Activated naive CD8-positive, alpha-beta T cell (primary cell): Measurements from ENCODE around the gene AGAP1.

ENCODE experiments used
- H3K27ac Mint-ChIP-seq: one replicate; pipeline ENCODE4 v1.8.0; 2021; ENCODE audit warnings: mixed read lengths
- H3K27me3 Mint-ChIP-seq: one replicate; pipeline ENCODE4 v1.8.0; 2021; ENCODE audit warnings: mixed read lengths
- H3K36me3 Mint-ChIP-seq: one replicate; pipeline ENCODE4 v1.8.0; 2021; ENCODE audit warnings: mixed read lengths
- H3K4me1 Mint-ChIP-seq: one replicate; pipeline ENCODE4 v1.8.0; 2021; ENCODE audit warnings: low read depth, mixed read lengths
- H3K4me3 Mint-ChIP-seq: one replicate; pipeline ENCODE4 v1.8.0; 2021; ENCODE audit warnings: mild to moderate bottlenecking, mixed read lengths
- H3K9me3 Mint-ChIP-seq: one replicate; pipeline ENCODE4 v1.8.0; 2021; ENCODE audit warnings: low read depth, mixed read lengths

The AGAP1 gene

GRCh38 chr2:235498541-235498940 is 4.7 kb downstream of the AGAP1 start:
- H3K36me3 Mint-ChIP-seq = no peaks in the 10 kb centered on the region
- H3K9me3 Mint-ChIP-seq = no peaks in the 10 kb centered on the region
- H3K4me3 Mint-ChIP-seq = no peak overlapping the region
- peaks cover 30% of the 10 kb centered on the region for H3K4me1 Mint-ChIP-seq
- H3K27ac Mint-ChIP-seq = no peak overlapping the region
- H3K27me3 Mint-ChIP-seq = peaks cover 18% of the 10 kb centered on the region

DNA sequence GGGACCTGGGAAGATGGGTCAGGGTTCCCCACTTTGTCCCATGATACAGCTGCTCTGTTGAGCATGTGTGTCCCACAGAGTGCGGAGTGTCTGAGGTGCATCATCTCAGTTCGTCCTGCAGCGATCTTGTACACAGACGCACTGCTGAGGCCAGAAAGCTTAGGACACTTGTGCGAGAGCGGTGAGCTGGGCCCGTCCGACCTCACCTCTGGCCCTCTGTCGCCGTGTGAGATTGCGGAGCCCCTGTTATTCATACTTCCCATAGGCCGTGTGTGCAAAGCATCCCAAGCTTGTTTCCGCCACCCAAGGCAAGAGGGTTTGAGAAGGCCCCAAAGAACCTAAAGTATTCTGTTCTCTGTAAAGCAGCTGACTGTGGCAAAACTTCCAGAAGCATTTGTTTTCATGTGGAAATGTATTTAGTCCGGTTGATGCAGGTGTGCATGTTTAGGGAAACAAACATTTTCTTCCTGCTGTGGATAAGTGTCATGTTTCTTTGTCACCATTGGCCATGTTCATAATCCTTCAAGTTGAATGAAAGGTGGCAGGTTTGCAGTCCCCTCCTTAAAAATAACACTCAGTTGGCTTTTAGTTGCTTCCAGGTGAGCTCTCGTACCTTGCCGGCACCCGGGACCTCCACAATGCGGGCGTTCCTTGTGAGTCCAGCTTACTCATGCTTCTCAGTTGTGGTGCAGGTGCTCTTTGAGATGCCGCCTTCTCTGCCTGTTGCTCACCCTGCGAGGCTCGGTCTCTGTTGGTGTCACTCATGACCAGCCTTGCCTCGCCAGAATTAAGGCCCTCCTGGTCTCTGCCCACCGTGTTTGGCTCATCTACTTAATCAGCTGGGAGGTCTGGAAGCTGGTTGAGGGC is 5.3 kb downstream of the AGAP1 start:
- H3K27me3 Mint-ChIP-seq = peaks cover 18% of the 10 kb centered on the region
- H3K4me1 Mint-ChIP-seq = peaks cover 30% of the 10 kb centered on the region
- H3K27ac Mint-ChIP-seq = no peak overlapping the region
- H3K4me3 Mint-ChIP-seq = no peak overlapping the region
- H3K9me3 Mint-ChIP-seq = no peaks in the 10 kb centered on the region
- no peaks in the 10 kb centered on the region for H3K36me3 Mint-ChIP-seq

GRCh38 chr2:235500110-235500760 is 6.4 kb downstream of the AGAP1 start:
- Mint-ChIP-seq H3K9me3 (no peaks in the 10 kb centered on the region), H3K36me3 (no peaks in the 10 kb centered on the region), H3K4me3 (no peak overlapping the region), H3K27ac (no peak overlapping the region), H3K4me1 (peaks cover 28% of the 10 kb centered on the region), H3K27me3 (peaks cover 18% of the 10 kb centered on the region)

- Mint-ChIP-seq H3K9me3 (no peaks in the 10 kb centered on the region), H3K27me3 (peaks cover 19% of the 10 kb centered on the region), H3K36me3 (no peaks in the 10 kb centered on the region), H3K4me1 (peaks cover 23% of the 10 kb centered on the region), H3K4me3 (peak overlapping the region; percentile 69), H3K27ac (no peak overlapping the region)
Observed at GRCh38 chr2:235500761-235501672, 7.2 kb downstream of the AGAP1 start.

DNA sequence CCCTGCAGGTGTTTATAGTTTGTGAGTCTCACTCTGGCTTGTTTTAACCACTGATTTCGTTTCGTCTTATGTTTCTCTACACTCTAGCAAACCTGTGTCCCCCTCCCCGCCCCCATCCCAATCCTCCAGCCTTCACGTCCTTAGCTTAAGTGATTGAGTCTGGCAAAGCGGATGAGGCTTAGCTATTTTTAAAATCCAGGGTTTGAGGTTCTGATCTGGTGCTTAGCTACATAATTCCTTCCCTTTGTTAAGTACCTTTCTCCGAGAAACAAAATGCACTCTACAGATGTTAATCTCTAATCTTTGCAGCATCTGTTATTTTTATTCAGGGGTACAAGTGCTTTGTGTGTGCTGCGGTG is 7.8 kb downstream of the AGAP1 start:
- Mint-ChIP-seq H3K4me3 (peak overlapping the region; percentile 69), H3K27me3 (peaks cover 19% of the 10 kb centered on the region), H3K27ac (no peak overlapping the region), H3K4me1 (peaks cover 22% of the 10 kb centered on the region), H3K36me3 (no peaks in the 10 kb centered on the region), H3K9me3 (no peaks in the 10 kb centered on the region)

- Mint-ChIP-seq H3K4me3 (no peak overlapping the region), H3K9me3 (no peaks in the 10 kb centered on the region), H3K27me3 (peaks cover 23% of the 10 kb centered on the region), H3K4me1 (peaks cover 21% of the 10 kb centered on the region), H3K36me3 (no peaks in the 10 kb centered on the region), H3K27ac (no peak overlapping the region)
Observed at GRCh38 chr2:235502336-235502735, 8.5 kb downstream of the AGAP1 start.

DNA sequence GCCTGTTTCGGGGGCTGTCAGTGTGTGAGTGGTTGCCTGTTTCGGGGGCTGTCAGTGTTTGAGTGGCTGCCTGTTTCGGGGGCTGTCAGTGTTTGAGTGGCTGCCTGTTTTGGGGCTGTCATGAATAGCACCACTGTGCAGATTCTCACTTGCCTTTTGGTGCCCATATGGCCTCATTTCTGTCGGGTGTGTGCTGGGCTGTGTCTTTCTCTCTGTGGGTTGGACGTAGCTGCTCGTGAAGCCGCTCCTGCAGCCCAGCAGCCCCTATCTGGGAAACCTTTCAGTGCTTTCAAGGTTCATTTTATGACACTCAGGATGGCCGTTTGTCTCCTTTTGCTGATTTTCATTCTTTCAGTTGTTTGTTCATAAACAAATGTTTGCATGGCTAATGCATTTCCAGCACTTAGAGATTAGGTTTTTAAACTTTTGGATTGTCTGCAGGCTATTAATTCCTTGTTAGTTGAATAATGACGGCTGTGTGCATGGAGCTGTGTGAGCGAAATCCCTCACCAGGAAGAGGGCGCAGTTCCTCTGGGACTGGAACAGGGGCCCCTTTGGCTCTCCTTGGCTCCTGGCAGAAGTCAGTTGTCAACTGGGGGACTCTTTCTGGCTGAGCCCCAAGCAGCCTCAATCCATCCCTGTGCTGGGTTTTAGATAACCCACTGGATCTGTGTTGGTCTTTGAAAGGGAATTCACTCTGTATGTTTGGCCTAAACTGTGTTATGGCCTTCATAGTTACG is 10.8 kb downstream of the AGAP1 start:
- Mint-ChIP-seq H3K36me3 (no peaks in the 10 kb centered on the region), H3K4me1 (peaks cover 21% of the 10 kb centered on the region), H3K27me3 (peaks cover 24% of the 10 kb centered on the region), H3K4me3 (no peak overlapping the region), H3K9me3 (peaks cover 3% of the 10 kb centered on the region), H3K27ac (no peak overlapping the region)

DNA sequence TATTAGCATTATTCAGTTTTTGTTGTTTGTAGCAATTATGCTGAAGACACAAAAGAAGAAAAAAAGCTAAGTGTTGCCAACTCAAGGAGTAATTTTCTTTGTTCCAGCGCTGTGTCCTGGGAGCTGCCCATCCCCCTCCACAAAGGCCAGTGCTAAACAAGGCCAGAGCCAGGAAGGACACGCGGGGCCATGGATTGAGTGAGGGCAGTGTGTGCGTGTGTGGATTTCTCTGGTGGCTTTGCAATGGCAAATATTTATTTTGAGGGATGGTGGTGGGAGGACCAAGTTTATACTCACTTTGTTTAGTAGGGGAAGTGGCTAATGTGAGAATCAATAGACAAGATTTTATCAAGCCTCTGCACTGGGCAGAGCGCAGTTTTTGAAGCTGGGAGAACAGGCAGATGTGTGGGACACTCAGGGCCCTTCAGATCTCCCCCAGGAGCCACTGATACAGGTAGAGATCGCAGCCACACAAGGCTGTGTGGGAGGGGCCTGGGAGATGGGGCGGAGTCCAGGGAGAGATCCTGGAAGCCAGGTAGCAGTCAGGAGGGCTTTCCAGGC is 11.4 kb downstream of the AGAP1 start:
- H3K27me3 Mint-ChIP-seq = peaks cover 19% of the 10 kb centered on the region
- H3K36me3 Mint-ChIP-seq = no peaks in the 10 kb centered on the region
- no peak overlapping the region for H3K4me3 Mint-ChIP-seq
- peaks cover 3% of the 10 kb centered on the region for H3K9me3 Mint-ChIP-seq
- no peak overlapping the region for H3K27ac Mint-ChIP-seq
- H3K4me1 Mint-ChIP-seq = peaks cover 21% of the 10 kb centered on the region

DNA sequence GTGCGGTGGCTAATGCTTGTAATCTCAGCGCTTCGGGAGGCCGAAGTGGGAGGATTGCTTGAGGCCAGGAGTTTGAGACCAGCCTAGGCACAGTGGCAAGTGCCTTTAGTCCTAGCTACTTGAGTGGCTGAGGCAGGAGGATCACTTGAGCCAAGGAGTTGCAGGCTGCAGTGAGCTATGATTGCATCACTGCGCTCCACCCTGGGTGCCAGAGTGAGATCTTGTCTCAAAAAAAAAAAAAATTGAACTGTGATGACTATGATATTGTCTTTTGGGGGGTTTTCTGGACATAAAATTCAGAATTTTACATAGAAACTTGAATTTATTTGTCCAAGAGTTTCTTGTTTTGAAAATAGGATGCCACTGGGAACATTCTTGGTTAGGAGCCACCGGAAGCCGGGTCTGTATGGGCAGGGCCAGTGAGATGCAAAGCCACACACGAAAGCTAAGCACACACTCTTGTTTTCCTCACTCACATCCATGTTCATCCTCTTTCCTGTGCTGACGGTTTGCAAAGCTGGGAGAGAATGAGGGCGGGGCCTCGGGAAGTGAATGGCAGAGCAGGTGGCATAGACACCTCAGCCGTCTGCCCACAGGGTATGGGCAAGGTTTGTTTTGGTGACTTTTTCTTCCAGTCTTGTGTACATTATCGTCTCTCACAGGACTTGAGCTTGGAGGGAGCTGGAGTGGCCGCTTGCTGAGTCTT is 12.6 kb downstream of the AGAP1 start:
- H3K4me3 Mint-ChIP-seq = no peak overlapping the region
- H3K27ac Mint-ChIP-seq = no peak overlapping the region
- no peaks in the 10 kb centered on the region for H3K36me3 Mint-ChIP-seq
- H3K27me3 Mint-ChIP-seq = peaks cover 14% of the 10 kb centered on the region
- peaks cover 3% of the 10 kb centered on the region for H3K9me3 Mint-ChIP-seq
- H3K4me1 Mint-ChIP-seq = peaks cover 14% of the 10 kb centered on the region

GRCh38 chr2:235506997-235507615 is 13.3 kb downstream of the AGAP1 start:
- peaks cover 14% of the 10 kb centered on the region for H3K27me3 Mint-ChIP-seq
- peaks cover 7% of the 10 kb centered on the region for H3K4me1 Mint-ChIP-seq
- peaks cover 3% of the 10 kb centered on the region for H3K9me3 Mint-ChIP-seq
- H3K36me3 Mint-ChIP-seq = no peaks in the 10 kb centered on the region
- peak overlapping the region; percentile 36 for H3K27ac Mint-ChIP-seq
- H3K4me3 Mint-ChIP-seq = no peak overlapping the region

DNA sequence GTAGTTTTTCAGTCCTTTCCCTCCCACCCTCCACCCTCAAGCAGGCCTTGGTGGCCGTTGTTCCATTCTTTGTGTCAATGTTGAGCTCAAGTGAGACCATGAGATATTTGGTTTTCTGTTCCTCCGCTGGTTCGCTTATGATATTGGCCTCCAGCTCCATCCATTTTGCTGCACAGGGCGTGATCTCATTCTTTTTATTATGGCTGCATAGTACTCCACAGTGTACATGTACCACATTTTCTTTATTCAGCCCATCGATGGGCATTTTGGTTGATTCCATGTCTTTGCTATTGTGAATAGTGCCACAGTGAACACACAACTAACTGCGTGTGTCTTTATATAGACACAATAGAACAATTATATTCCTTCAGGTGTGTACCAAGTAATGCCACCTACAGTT is 14.1 kb downstream of the AGAP1 start:
- H3K27me3 Mint-ChIP-seq = peaks cover 12% of the 10 kb centered on the region
- peaks cover 3% of the 10 kb centered on the region for H3K9me3 Mint-ChIP-seq
- no peak overlapping the region for H3K27ac Mint-ChIP-seq
- no peaks in the 10 kb centered on the region for H3K4me1 Mint-ChIP-seq
- no peaks in the 10 kb centered on the region for H3K36me3 Mint-ChIP-seq
- H3K4me3 Mint-ChIP-seq = no peak overlapping the region

DNA sequence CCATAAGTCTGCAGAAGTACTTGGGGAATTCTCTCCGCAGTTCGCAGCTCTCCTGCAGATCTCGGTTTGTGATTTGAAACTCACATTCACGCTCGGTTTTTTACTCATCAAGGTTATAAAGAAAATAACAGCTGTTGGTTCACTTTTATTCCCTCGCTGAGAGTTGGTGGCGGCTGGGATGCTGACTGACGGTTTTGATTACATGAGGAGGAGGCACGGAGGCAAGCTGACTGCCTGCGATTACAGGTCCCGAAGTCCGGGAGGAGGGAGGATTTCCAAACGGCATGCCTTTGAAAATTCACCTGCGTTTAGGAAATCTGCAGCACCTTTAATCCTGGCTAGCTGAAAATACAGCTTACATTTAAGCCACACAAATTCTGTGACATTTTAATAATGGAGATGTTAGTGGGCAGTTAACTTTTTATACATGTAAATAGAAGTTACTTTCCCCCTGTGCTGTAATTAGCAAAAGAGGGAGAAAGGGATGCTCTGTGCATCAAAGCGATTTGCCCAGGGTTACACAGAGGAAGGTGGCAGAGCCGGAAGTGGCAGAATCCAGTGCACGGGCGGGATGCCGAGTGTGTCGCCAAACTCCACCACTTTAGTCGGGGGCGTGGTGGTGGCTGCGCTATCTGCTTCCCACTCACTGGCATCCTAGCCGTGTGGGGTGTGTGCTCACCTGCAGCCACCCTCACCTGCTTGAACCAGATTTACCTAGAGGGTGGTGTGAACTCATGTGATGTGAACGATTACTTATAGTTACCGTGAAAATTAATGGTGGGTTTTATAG is 14.7 kb downstream of the AGAP1 start:
- H3K9me3 Mint-ChIP-seq = peaks cover 3% of the 10 kb centered on the region
- no peak overlapping the region for H3K27ac Mint-ChIP-seq
- H3K27me3 Mint-ChIP-seq = peaks cover 12% of the 10 kb centered on the region
- H3K4me1 Mint-ChIP-seq = no peaks in the 10 kb centered on the region
- H3K36me3 Mint-ChIP-seq = no peaks in the 10 kb centered on the region
- H3K4me3 Mint-ChIP-seq = no peak overlapping the region

DNA sequence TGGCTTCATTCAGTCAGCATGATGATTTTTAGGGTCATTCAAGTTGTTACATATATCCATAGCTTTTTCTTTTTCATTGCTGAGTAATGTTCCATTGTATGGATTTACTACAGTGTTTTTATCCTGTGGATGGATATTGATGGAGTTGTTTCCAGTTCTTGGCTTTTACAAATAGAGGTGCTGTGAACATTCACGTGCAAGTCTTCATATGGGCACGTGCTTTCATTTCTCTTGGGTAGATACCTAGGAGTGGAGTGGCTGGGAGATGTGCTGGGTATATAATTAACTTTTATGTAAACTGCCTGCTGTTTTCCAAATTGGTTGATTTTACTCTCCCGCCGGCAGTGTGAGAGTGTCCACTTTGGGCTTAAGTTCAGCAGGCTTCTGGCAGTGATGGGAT is 16.5 kb downstream of the AGAP1 start:
- peaks cover 2% of the 10 kb centered on the region for H3K4me1 Mint-ChIP-seq
- peaks cover 11% of the 10 kb centered on the region for H3K27me3 Mint-ChIP-seq
- no peak overlapping the region for H3K27ac Mint-ChIP-seq
- no peaks in the 10 kb centered on the region for H3K36me3 Mint-ChIP-seq
- H3K9me3 Mint-ChIP-seq = peaks cover 3% of the 10 kb centered on the region
- H3K4me3 Mint-ChIP-seq = no peak overlapping the region
